Tibial artery (tissue), 4 donors: Measurements from ENCODE around the gene HOXA10.

Experiments
- DNase-seq, 2 donors: peaks; one replicate each; pipeline ENCODE4 v3.0.0-alpha.2; 2019
- H3K27ac ChIP-seq, 2 donors: fragments of 200-600 bp; sonication (generic) in 1 of 2; 1 replicate in 1 of 2; 2 replicates in 1 of 2; pipeline ENCODE4 v1.5.1; 2018 to 2019; ENCODE audit warnings: mild to moderate bottlenecking in 1 of 2
- H3K27me3 ChIP-seq, 2 donors: fragments of 200-600 bp; sonication (generic) in 1 of 2; one replicate each; pipeline versions ENCODE4 v1.5.1 to v1.6.0; 2016 to 2019
- H3K36me3 ChIP-seq, 3 donors: fragments of 200-600 bp; sonication (generic) in 2 of 3; one replicate each; pipeline ENCODE4 v1.5.1; 2016 to 2019; ENCODE audit warnings: mild to moderate bottlenecking in 2 of 3
- H3K4me1 ChIP-seq, 4 donors: fragments of 200-600 bp; sonication (generic) in 2 of 4; 1 replicate in 3 of 4; 2 replicates in 1 of 4; pipeline ENCODE4 v1.5.1; 2016 to 2019
- H3K4me3 ChIP-seq, 2 donors: fragments of 200-600 bp; sonication (generic) in 1 of 2; 1 replicate in 1 of 2; 2 replicates in 1 of 2; pipeline ENCODE4 v1.5.1; 2018 to 2019; ENCODE audit warnings: mild to moderate bottlenecking in 2 of 2
- H3K9me3 ChIP-seq, 3 donors: fragments of 200-600 bp; sonication (generic) in 1 of 3; one replicate each; pipeline ENCODE4 v1.5.1; 2016 to 2019
- intact Hi-C: fragments of 100-400 bp; cut with DNase I; formaldehyde crosslinking; loops from one replicate; pipeline ENCODE4 v1.15.0; 2023; ENCODE audit warnings: low total_unique reads
- TF ChIP-seq, protein P1 (sequence below), 2 experiments: fragments of 200-600 bp in 1 of 2; fragments of 450-650 bp in 1 of 2; IDR thresholded peaks; one replicate each; pipeline ENCODE4 v1.5.1; 2017 to 2019; ENCODE audit warnings: antibody characterized with exemption in 2 of 2, mild to moderate bottlenecking in 1 of 2, moderate library complexity in 1 of 2

HOXA10 gene

GRCh38 chr7:27142580-27143022 is 31.5 kb downstream of the HOXA10 start:
- no peaks in the 10 kb centered on the region for H3K9me3 ChIP-seq
- TF ChIP-seq, protein P1, sequence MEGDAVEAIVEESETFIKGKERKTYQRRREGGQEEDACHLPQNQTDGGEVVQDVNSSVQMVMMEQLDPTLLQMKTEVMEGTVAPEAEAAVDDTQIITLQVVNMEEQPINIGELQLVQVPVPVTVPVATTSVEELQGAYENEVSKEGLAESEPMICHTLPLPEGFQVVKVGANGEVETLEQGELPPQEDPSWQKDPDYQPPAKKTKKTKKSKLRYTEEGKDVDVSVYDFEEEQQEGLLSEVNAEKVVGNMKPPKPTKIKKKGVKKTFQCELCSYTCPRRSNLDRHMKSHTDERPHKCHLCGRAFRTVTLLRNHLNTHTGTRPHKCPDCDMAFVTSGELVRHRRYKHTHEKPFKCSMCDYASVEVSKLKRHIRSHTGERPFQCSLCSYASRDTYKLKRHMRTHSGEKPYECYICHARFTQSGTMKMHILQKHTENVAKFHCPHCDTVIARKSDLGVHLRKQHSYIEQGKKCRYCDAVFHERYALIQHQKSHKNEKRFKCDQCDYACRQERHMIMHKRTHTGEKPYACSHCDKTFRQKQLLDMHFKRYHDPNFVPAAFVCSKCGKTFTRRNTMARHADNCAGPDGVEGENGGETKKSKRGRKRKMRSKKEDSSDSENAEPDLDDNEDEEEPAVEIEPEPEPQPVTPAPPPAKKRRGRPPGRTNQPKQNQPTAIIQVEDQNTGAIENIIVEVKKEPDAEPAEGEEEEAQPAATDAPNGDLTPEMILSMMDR (IDR thresholded peaks at IDR 0.05), result no peak
- no peaks in the 10 kb centered on the region for H3K27me3 ChIP-seq
- peak in 1 of 2 donors; percentile 59 for DNase-seq
- intact Hi-C loops, result loop anchor here (5.0 kb wide), 1 partner anchor 45 kb away; the partner anchor contains the start of gene HOXA1
- H3K36me3 ChIP-seq, result peaks cover 50 to 55% (median 52%) of the 10 kb centered on the region in 3 donors
- peak overlapping the region; percentile 52 to 58 for H3K27ac ChIP-seq
- peaks cover 0 to 15% (median 9%) of the 10 kb centered on the region in 4 donors for H3K4me1 ChIP-seq
- H3K4me3 ChIP-seq, result peak overlapping the region; percentile 39 to 49

GRCh38 chr7:27141923-27142579 is 32.1 kb downstream of the HOXA10 start:
- no peaks in the 10 kb centered on the region for H3K27me3 ChIP-seq
- DNase-seq, result peak in 1 of 2 donors; percentile 60
- H3K27ac ChIP-seq, result peak overlapping the region; percentile 52 to 58
- H3K36me3 ChIP-seq, result peaks cover 50 to 55% (median 52%) of the 10 kb centered on the region in 3 donors
- H3K4me1 ChIP-seq, result peaks cover 0 to 14% (median 7%) of the 10 kb centered on the region in 4 donors
- H3K9me3 ChIP-seq, result no peaks in the 10 kb centered on the region
- intact Hi-C loops, result loop anchor here (5.0 kb wide), 1 partner anchor 45 kb away; the partner anchor contains the start of gene HOXA1
- H3K4me3 ChIP-seq, result peak overlapping the region; percentile 39 to 49
- TF ChIP-seq, protein P1 (IDR thresholded peaks at IDR 0.05), result no peak

- Histone ChIP-seq H3K4me1 (peaks cover 0 to 19% (median 9%) of the 10 kb centered on the region in 4 donors), H3K27me3 (no peaks in the 10 kb centered on the region), H3K4me3 (peak overlapping the region in 1 of 2 donors; percentile 49), H3K36me3 (peaks cover 50 to 52% (median 51%) of the 10 kb centered on the region in 3 donors), H3K9me3 (no peaks in the 10 kb centered on the region), H3K27ac (no peak overlapping the region)
- TF ChIP-seq, protein P1 (IDR thresholded peaks at IDR 0.05), result no peak
- intact Hi-C loops, result loop anchor here (5.0 kb wide), 1 partner anchor 44 kb away; the partner anchor contains the start of gene HOXA1
- no peak for DNase-seq
Observed at GRCh38 chr7:27141137-27141922, 32.8 kb downstream of the HOXA10 start.

GRCh38 chr7:27140126-27140857 is 33.8 kb downstream of the HOXA10 start:
- Histone ChIP-seq H3K36me3 (peaks cover 43 to 46% (median 45%) of the 10 kb centered on the region in 3 donors), H3K9me3 (no peaks in the 10 kb centered on the region), H3K4me1 (peaks cover 0 to 21% (median 12%) of the 10 kb centered on the region in 4 donors), H3K4me3 (no peak overlapping the region), H3K27me3 (no peaks in the 10 kb centered on the region), H3K27ac (no peak overlapping the region)
- no peak for DNase-seq
- intact Hi-C loops, result loop anchor here (5.0 kb wide), 1 partner anchor 43 kb away; the partner anchor contains the start of gene HOXA1
- TF ChIP-seq, protein P1 (IDR thresholded peaks at IDR 0.05), result no peak
